Endothelial cell of umbilical vein (primary cell): ENCODE results near the gene STARD5. TPM values are rescaled to one million over a fixed set of nuclear protein-coding genes. Genes with fewer than 3 reads are reported as not detected.

Source experiments
- BruUV-seq: library from RNA; stranded (reverse); fragments of 400-500 nt; replicated peaks from 2 replicates; lab custom pipeline; 2021; lab: Mats Ljungman, UMichigan
- CTCF ChIA-PET: fragments of 300-600, 350-600 bp; sonication (Branson Sonifier 250); formaldehyde crosslinking; loops from one replicate; lab custom pipeline; 2021; ENCODE audit warnings: antibody characterized with exemption, inconsistent platforms; lab: Charles Lee
- POLR2A ChIA-PET: fragments of 300-600, 350-600 bp; sonication (Branson Sonifier 250); formaldehyde crosslinking; loops from one replicate; lab custom pipeline; 2021; ENCODE audit warnings: antibody characterized with exemption, inconsistent platforms; lab: Charles Lee
- DNase-seq: peaks from one replicate; pipeline ENCODE4 v3.0.0-alpha.2; 2011; ENCODE audit warnings: low read depth, low spot score
- FAIRE-seq: peaks from 2 replicates; lab custom pipeline; 2011; peaks lifted over from hg19 to GRCh38; lab: Jason Lieb, UNC
- H2AFZ ChIP-seq: 2 replicates; pipeline ENCODE4 v1.6.0; 2012; ENCODE audit warnings: low read depth, low read length, control low read depth, inconsistent platforms
- H3K27ac ChIP-seq: 2 replicates; pipeline ENCODE4 v1.5.1; 2011; ENCODE audit warnings: low read depth, mild to moderate bottlenecking, control low read depth, low read length, moderate library complexity; ENCODE audit not compliant: insufficient read depth
- H3K27me3 ChIP-seq, 2 experiments: 2 replicates each; pipeline versions ENCODE4 v1.6.0 to v1.6.1; 2011; ENCODE audit warnings: low read length in 2 of 2, mixed read lengths in 1 of 2; ENCODE audit not compliant: control insufficient read depth in 2 of 2, insufficient read depth in 2 of 2
- H3K36me3 ChIP-seq, 2 experiments: 2 replicates in 1 of 2; 3 replicates in 1 of 2; pipeline ENCODE4 v1.5.1; 2011; ENCODE audit warnings: low read length in 2 of 2, mild to moderate bottlenecking in 1 of 2, moderate library complexity in 1 of 2; ENCODE audit not compliant: control insufficient read depth in 2 of 2, insufficient read depth in 2 of 2; ENCODE audit errors: extremely low read depth in 1 of 2
- H3K4me1 ChIP-seq: 3 replicates; pipeline ENCODE4 v1.5.1; 2011; ENCODE audit warnings: mild to moderate bottlenecking, low read length; ENCODE audit not compliant: control insufficient read depth, insufficient read depth; ENCODE audit errors: extremely low read depth
- H3K4me2 ChIP-seq: 2 replicates; pipeline ENCODE4 v1.6.1; 2011; ENCODE audit warnings: low read length, control low read depth, mixed read lengths; ENCODE audit not compliant: insufficient read depth
- H3K4me3 ChIP-seq, 3 experiments: fragments of 200-600 bp in 1 of 3; sonication (generic), shearing (Covaris generic) in 1 of 3; replicated peaks in 1 of 3; 2 replicates each; pipeline ENCODE4 v1.5.1; 2011 to 2016; ENCODE audit warnings: control low read depth in 3 of 3, low read length in 3 of 3, mild to moderate bottlenecking in 2 of 3, inconsistent platforms in 1 of 3, low read depth in 1 of 3, moderate library complexity in 1 of 3; ENCODE audit not compliant: insufficient read depth in 1 of 3
- H3K79me2 ChIP-seq: 2 replicates; pipeline ENCODE4 v1.6.0; 2012; ENCODE audit warnings: low read length, inconsistent platforms; ENCODE audit not compliant: control insufficient read depth, insufficient read depth
- H3K9ac ChIP-seq: replicated peaks from 2 replicates; pipeline ENCODE3; 2011; ENCODE audit warnings: low read length, control low read depth; ENCODE audit not compliant: insufficient read depth; ENCODE audit errors: extremely low read depth
- H3K9me1 ChIP-seq: replicated peaks from 3 replicates; pipeline ENCODE4 v1.6.0; 2011; ENCODE audit warnings: mild to moderate bottlenecking, low read length; ENCODE audit not compliant: control insufficient read depth, insufficient read depth; ENCODE audit errors: extremely low read depth
- H3K9me3 ChIP-seq: replicated peaks from 2 replicates; pipeline ENCODE4 v1.5.1; 2012; ENCODE audit warnings: low read length, inconsistent platforms; ENCODE audit not compliant: control insufficient read depth, insufficient read depth
- H4K20me1 ChIP-seq: replicated peaks from 2 replicates; pipeline ENCODE3; 2011; ENCODE audit warnings: mild to moderate bottlenecking, low read length; ENCODE audit not compliant: control insufficient read depth, insufficient read depth; ENCODE audit errors: extremely low read depth
- CTCF ChIP-seq, 2 donors: IDR thresholded peaks; 1 replicate in 1 of 2; 2 replicates in 1 of 2; pipeline ENCODE4 v1.5.1; 2011; ENCODE audit warnings: low read length in 2 of 2, mild to moderate bottlenecking in 2 of 2, moderate library complexity in 2 of 2, control low read depth in 1 of 2, inconsistent platforms in 1 of 2, low read depth in 1 of 2; ENCODE audit not compliant: insufficient read depth in 1 of 2; ENCODE audit errors: extremely low read depth in 1 of 2
- EZH2 ChIP-seq: IDR thresholded peaks from 2 replicates; pipeline ENCODE4 v1.6.1; 2012; ENCODE audit warnings: borderline replicate concordance, low read depth, mild to moderate bottlenecking, moderate library complexity, low read length, inconsistent platforms; ENCODE audit not compliant: severe bottlenecking
- FOS ChIP-seq: IDR thresholded peaks from 2 replicates; pipeline ENCODE4 v1.6.1; 2011; ENCODE audit warnings: mild to moderate bottlenecking, low read length, moderate library complexity, borderline replicate concordance; ENCODE audit not compliant: insufficient read depth
- GATA2 ChIP-seq: IDR thresholded peaks from 2 replicates; pipeline ENCODE4 v1.7.0; 2011; ENCODE audit warnings: low read depth, mild to moderate bottlenecking, moderate library complexity, mixed read lengths, low read length; ENCODE audit not compliant: insufficient read length, insufficient read depth
- JUN ChIP-seq: IDR thresholded peaks from 2 replicates; pipeline ENCODE4 v1.6.1; 2011; ENCODE audit warnings: borderline replicate concordance, low read depth; ENCODE audit not compliant: insufficient read length, insufficient read depth
- MAX ChIP-seq: IDR thresholded peaks from 2 replicates; pipeline ENCODE4 v1.6.1; 2011; ENCODE audit not compliant: insufficient read depth, insufficient read length
- MYC ChIP-seq: IDR thresholded peaks from one replicate; pipeline ENCODE4 v1.6.1; 2011; ENCODE audit warnings: mild to moderate bottlenecking, low read depth, low read length
- POLR2A ChIP-seq: IDR thresholded peaks from 2 replicates; pipeline ENCODE4 v1.6.1; 2012; ENCODE audit warnings: low read depth, mild to moderate bottlenecking, control low read depth, low read length
- POLR2AphosphoS5 ChIP-seq: IDR thresholded peaks from 2 replicates; pipeline ENCODE4 v1.6.1; 2012; ENCODE audit warnings: low read depth, mild to moderate bottlenecking, control low read depth, low read length, moderate library complexity; ENCODE audit not compliant: insufficient read depth
- dilution Hi-C: fragments of 300-500 bp; cut with MboI; formaldehyde crosslinking; loops from one replicate; pipeline ENCODE4 v1.15.0; 2019; ENCODE audit warnings: low sequenced_read_pairs; ENCODE audit not compliant: extremely low pct_ligation_motif_present
- intact Hi-C: fragments of 100-400 bp; cut with micrococcal nuclease; formaldehyde crosslinking; loops from one replicate; pipeline ENCODE4 v1.10.0; 2022
- polyA plus RNA-seq, 4 experiments: library from polyadenylated mRNA; depleted of rRNA in 3 of 4; stranded (reverse) in 3 of 4; unstranded in 1 of 4; fragments of >200 nt; gene quantifications; 2 replicates each; pipeline versions ENCODE4 v1.2.1 to v1.2.3, GENCODE V29; 2011 to 2012; ENCODE audit warnings: missing spikeins in 1 of 4
- total RNA-seq: library from RNA; stranded (reverse); gene quantifications from 2 replicates; pipeline ENCODE4 v1.2.3, GENCODE V29; 2021

The STARD5 gene
- total and polyA plus RNA-seq, 2 donors (not counting 3 experiments of a cell fraction or from before 2014, with no cell fraction given), result 2.2 to 3.0 TPM

- BruUV-seq, result no TSS peak
- H3K9me3 ChIP-seq, result no peaks in the 10 kb centered on the region
- H3K4me2 ChIP-seq, result no peak overlapping the region
- H3K27ac ChIP-seq, result no peak overlapping the region
- H3K4me3 ChIP-seq, result no peak overlapping the region
- ChIA-PET POLR2A (no interaction called here), CTCF (interaction anchor here (0.6 to 5.5 kb wide), 5 partner anchors 9 to 164 kb away, joined by 3 to 142 read pairs (median 4); no protein-coding TSS in a partner anchor)
- FAIRE-seq, result no peak
- H4K20me1 ChIP-seq, result no peaks in the 10 kb centered on the region
- H3K9me1 ChIP-seq, result no peaks in the 10 kb centered on the region
- dilution Hi-C loops (no loop called here), intact Hi-C loops (loop anchor here (10.0 kb wide), 1 partner anchor 773 kb away; the partner anchor contains the start of gene MEX3B)
- H2AFZ ChIP-seq, result no peak overlapping the region
- no peak overlapping the region for H3K9ac ChIP-seq
- DNase-seq, result no peak
- no peak for TF ChIP-seq POLR2A
- H3K79me2 ChIP-seq, result no peaks in the 10 kb centered on the region
- H3K4me1 ChIP-seq, result no peaks in the 10 kb centered on the region
- peaks cover 7 to 8% of the 10 kb centered on the region in 2 experiments for H3K27me3 ChIP-seq
- H3K36me3 ChIP-seq, result no peaks in the 10 kb centered on the region
Measured at GRCh38 chr15:81271761-81272644, 51.9 kb downstream of the STARD5 start.

GRCh38 chr15:81270781-81271491 lies 53.0 kb downstream of the STARD5 start:
- DNase-seq, result no peak
- no peaks in the 10 kb centered on the region for H3K79me2 ChIP-seq
- CTCF ChIA-PET, result interaction anchor here (2.0 to 5.5 kb wide), 2 partner anchors 115 to 129 kb away, joined by 7 to 142 read pairs; no protein-coding TSS in a partner anchor

More at GRCh38 chr15:81270781-81271491, 53.0 kb downstream of the STARD5 start:
- Histone ChIP-seq H3K9me1 (no peaks in the 10 kb centered on the region), H3K4me2 (no peak overlapping the region), H3K4me1 (peaks cover 4% of the 10 kb centered on the region), H3K9ac (no peak overlapping the region), H3K36me3 (no peaks in the 10 kb centered on the region), H4K20me1 (no peaks in the 10 kb centered on the region), H2AFZ (no peak overlapping the region), H3K27me3 (peaks cover 6 to 8% of the 10 kb centered on the region in 2 experiments), H3K4me3 (no peak overlapping the region), H3K27ac (no peak overlapping the region), H3K9me3 (no peaks in the 10 kb centered on the region)
- dilution Hi-C loops (no loop called here), intact Hi-C loops (loop anchor here (10.0 kb wide), 1 partner anchor 774 kb away; the partner anchor contains the start of gene MEX3B)
- POLR2A ChIA-PET, result no interaction called here
- BruUV-seq, result no TSS peak
- FAIRE-seq, result no peak
- TF ChIP-seq JUN, result no peak
- TF ChIP-seq EZH2, result no peak
- no peak for TF ChIP-seq CTCF (IDR thresholded peaks at IDR 0.05; ENCODE audit: extremely low read depth in 1 of 2, insufficient read depth in 1 of 2, low read depth in 1 of 2, low read length in 2 of 2)
- TF ChIP-seq MAX, result no peak
- TF ChIP-seq GATA2, result no peak
- TF ChIP-seq POLR2A, result no peak
- no peak for TF ChIP-seq FOS
- TF ChIP-seq POLR2AphosphoS5, result no peak
- no peak for TF ChIP-seq MYC
